Ureter (tissue), 1 donor: ENCODE data around the gene RBP7. TPM values are rescaled to one million over a fixed set of nuclear protein-coding genes. Genes with fewer than 3 reads are reported as not detected.

Experiments
- DNase-seq: peaks from one replicate; pipeline ENCODE4 v3.0.0-alpha.2; 2020; ENCODE audit warnings: low spot score
- total RNA-seq: library from RNA; stranded (reverse); gene quantifications from one replicate; pipeline ENCODE4 v1.2.4, GENCODE V29; 2023
- donor health status: DM: yes; HTN: yes; CAD: no.

The RBP7 gene
- total RNA-seq, 1 donor from 2014 or later: 8.5 TPM

- no peak for DNase-seq
Observed at GRCh38 chr1:10065344-10065685, 68.3 kb downstream of the RBP7 start.

Other genes starting within 250 kb of the RBP7 start
- 75.0 TPM for gene CLSTN1, start 173.3 kb upstream of the RBP7 start, total RNA-seq
- gene CTNNBIP1, start 87.0 kb upstream of the RBP7 start, total RNA-seq: 28.4 TPM
- 27.5 TPM for gene LZIC, start 53.8 kb upstream of the RBP7 start, total RNA-seq
- gene NMNAT1, start 53.8 kb upstream of the RBP7 start, total RNA-seq: 12.6 TPM
- 41.8 TPM for gene UBE4B, start 35.7 kb downstream of the RBP7 start, total RNA-seq
- 37.2 TPM for gene KIF1B, start 213.3 kb downstream of the RBP7 start, total RNA-seq